SU-DHL-6 (cell line): ENCODE data around the gene ZBTB7B.

Source experiments
- CTCF ChIP-seq: fragments of 200-600 bp; sonication (generic); IDR thresholded peaks from one replicate; pipeline ENCODE4 v1.5.1; 2017; ENCODE audit warnings: antibody characterized with exemption, mild to moderate bottlenecking, low read length, moderate library complexity; ENCODE audit not compliant: insufficient read depth, poor library complexity, severe bottlenecking
- EZH2phosphoT487 ChIP-seq: fragments of 200-600 bp; sonication (generic), shearing (Covaris generic); conservative IDR thresholded peaks from 2 replicates; pipeline ENCODE4 v1.6.1; 2018; ENCODE audit warnings: mild to moderate bottlenecking, antibody characterized with exemption, low read length, moderate library complexity, mixed read lengths

GRCh38 chr1:154983776-154984466 lies 18.7 kb upstream of the ZBTB7B start:
- TF ChIP-seq CTCF (peak; percentile 16), EZH2phosphoT487 (no peak)
